Endothelial cell of umbilical vein (primary cell): ENCODE data around the gene ZNF846. TPM values are rescaled to one million over a fixed set of nuclear protein-coding genes. Genes with fewer than 3 reads are reported as not detected.
"Not testable (repeated sequence)": the region's sequence is repeated elsewhere in the genome, so short reads cannot be mapped to it uniquely, and the experiment has no call there.

Source experiments
- BruUV-seq: library from RNA; stranded (reverse); fragments of 400-500 nt; replicated peaks from 2 replicates; lab custom pipeline; 2021; lab: Mats Ljungman, UMichigan
- CTCF ChIA-PET: fragments of 300-600, 350-600 bp; sonication (Branson Sonifier 250); formaldehyde crosslinking; loops from one replicate; lab custom pipeline; 2021; ENCODE audit warnings: antibody characterized with exemption, inconsistent platforms; lab: Charles Lee
- POLR2A ChIA-PET: fragments of 300-600, 350-600 bp; sonication (Branson Sonifier 250); formaldehyde crosslinking; loops from one replicate; lab custom pipeline; 2021; ENCODE audit warnings: antibody characterized with exemption, inconsistent platforms; lab: Charles Lee
- DNase-seq: peaks from one replicate; pipeline ENCODE4 v3.0.0-alpha.2; 2011; ENCODE audit warnings: low read depth, low spot score
- FAIRE-seq: peaks from 2 replicates; lab custom pipeline; 2011; peaks lifted over from hg19 to GRCh38; lab: Jason Lieb, UNC
- H2AFZ ChIP-seq: 2 replicates; pipeline ENCODE4 v1.6.0; 2012; ENCODE audit warnings: low read depth, low read length, control low read depth, inconsistent platforms
- H3K27ac ChIP-seq: 2 replicates; pipeline ENCODE4 v1.5.1; 2011; ENCODE audit warnings: low read depth, mild to moderate bottlenecking, control low read depth, low read length, moderate library complexity; ENCODE audit not compliant: insufficient read depth
- H3K27me3 ChIP-seq, 2 experiments: 2 replicates each; pipeline versions ENCODE4 v1.6.0 to v1.6.1; 2011; ENCODE audit warnings: low read length in 2 of 2, mixed read lengths in 1 of 2; ENCODE audit not compliant: control insufficient read depth in 2 of 2, insufficient read depth in 2 of 2
- H3K36me3 ChIP-seq, 2 experiments: 2 replicates in 1 of 2; 3 replicates in 1 of 2; pipeline ENCODE4 v1.5.1; 2011; ENCODE audit warnings: low read length in 2 of 2, mild to moderate bottlenecking in 1 of 2, moderate library complexity in 1 of 2; ENCODE audit not compliant: control insufficient read depth in 2 of 2, insufficient read depth in 2 of 2; ENCODE audit errors: extremely low read depth in 1 of 2
- H3K4me1 ChIP-seq: 3 replicates; pipeline ENCODE4 v1.5.1; 2011; ENCODE audit warnings: mild to moderate bottlenecking, low read length; ENCODE audit not compliant: control insufficient read depth, insufficient read depth; ENCODE audit errors: extremely low read depth
- H3K4me2 ChIP-seq: 2 replicates; pipeline ENCODE4 v1.6.1; 2011; ENCODE audit warnings: low read length, control low read depth, mixed read lengths; ENCODE audit not compliant: insufficient read depth
- H3K4me3 ChIP-seq, 3 experiments: fragments of 200-600 bp in 1 of 3; sonication (generic), shearing (Covaris generic) in 1 of 3; replicated peaks in 1 of 3; 2 replicates each; pipeline ENCODE4 v1.5.1; 2011 to 2016; ENCODE audit warnings: control low read depth in 3 of 3, low read length in 3 of 3, mild to moderate bottlenecking in 2 of 3, inconsistent platforms in 1 of 3, low read depth in 1 of 3, moderate library complexity in 1 of 3; ENCODE audit not compliant: insufficient read depth in 1 of 3
- H3K79me2 ChIP-seq: 2 replicates; pipeline ENCODE4 v1.6.0; 2012; ENCODE audit warnings: low read length, inconsistent platforms; ENCODE audit not compliant: control insufficient read depth, insufficient read depth
- H3K9ac ChIP-seq: replicated peaks from 2 replicates; pipeline ENCODE3; 2011; ENCODE audit warnings: low read length, control low read depth; ENCODE audit not compliant: insufficient read depth; ENCODE audit errors: extremely low read depth
- H3K9me1 ChIP-seq: replicated peaks from 3 replicates; pipeline ENCODE4 v1.6.0; 2011; ENCODE audit warnings: mild to moderate bottlenecking, low read length; ENCODE audit not compliant: control insufficient read depth, insufficient read depth; ENCODE audit errors: extremely low read depth
- H3K9me3 ChIP-seq: replicated peaks from 2 replicates; pipeline ENCODE4 v1.5.1; 2012; ENCODE audit warnings: low read length, inconsistent platforms; ENCODE audit not compliant: control insufficient read depth, insufficient read depth
- H4K20me1 ChIP-seq: replicated peaks from 2 replicates; pipeline ENCODE3; 2011; ENCODE audit warnings: mild to moderate bottlenecking, low read length; ENCODE audit not compliant: control insufficient read depth, insufficient read depth; ENCODE audit errors: extremely low read depth
- CTCF ChIP-seq, 2 donors: IDR thresholded peaks; 1 replicate in 1 of 2; 2 replicates in 1 of 2; pipeline ENCODE4 v1.5.1; 2011; ENCODE audit warnings: low read length in 2 of 2, mild to moderate bottlenecking in 2 of 2, moderate library complexity in 2 of 2, control low read depth in 1 of 2, inconsistent platforms in 1 of 2, low read depth in 1 of 2; ENCODE audit not compliant: insufficient read depth in 1 of 2; ENCODE audit errors: extremely low read depth in 1 of 2
- EZH2 ChIP-seq: IDR thresholded peaks from 2 replicates; pipeline ENCODE4 v1.6.1; 2012; ENCODE audit warnings: borderline replicate concordance, low read depth, mild to moderate bottlenecking, moderate library complexity, low read length, inconsistent platforms; ENCODE audit not compliant: severe bottlenecking
- FOS ChIP-seq: IDR thresholded peaks from 2 replicates; pipeline ENCODE4 v1.6.1; 2011; ENCODE audit warnings: mild to moderate bottlenecking, low read length, moderate library complexity, borderline replicate concordance; ENCODE audit not compliant: insufficient read depth
- GATA2 ChIP-seq: IDR thresholded peaks from 2 replicates; pipeline ENCODE4 v1.7.0; 2011; ENCODE audit warnings: low read depth, mild to moderate bottlenecking, moderate library complexity, mixed read lengths, low read length; ENCODE audit not compliant: insufficient read length, insufficient read depth
- MAX ChIP-seq: IDR thresholded peaks from 2 replicates; pipeline ENCODE4 v1.6.1; 2011; ENCODE audit not compliant: insufficient read depth, insufficient read length
- POLR2A ChIP-seq: IDR thresholded peaks from 2 replicates; pipeline ENCODE4 v1.6.1; 2012; ENCODE audit warnings: low read depth, mild to moderate bottlenecking, control low read depth, low read length
- dilution Hi-C: fragments of 300-500 bp; cut with MboI; formaldehyde crosslinking; loops from one replicate; pipeline ENCODE4 v1.15.0; 2019; ENCODE audit warnings: low sequenced_read_pairs; ENCODE audit not compliant: extremely low pct_ligation_motif_present
- intact Hi-C: fragments of 100-400 bp; cut with micrococcal nuclease; formaldehyde crosslinking; loops from one replicate; pipeline ENCODE4 v1.10.0; 2022
- polyA plus RNA-seq, 4 experiments: library from polyadenylated mRNA; depleted of rRNA in 3 of 4; stranded (reverse) in 3 of 4; unstranded in 1 of 4; fragments of >200 nt; gene quantifications; 2 replicates each; pipeline versions ENCODE4 v1.2.1 to v1.2.3, GENCODE V29; 2011 to 2012; ENCODE audit warnings: missing spikeins in 1 of 4
- total RNA-seq: library from RNA; stranded (reverse); gene quantifications from 2 replicates; pipeline ENCODE4 v1.2.3, GENCODE V29; 2021

Gene ZNF846
- total and polyA plus RNA-seq, 2 donors (not counting 3 experiments of a cell fraction or from before 2014, with no cell fraction given), result 3.9 to 8.3 TPM

- Histone ChIP-seq H3K36me3 (no peaks in the 10 kb centered on the region), H3K4me1 (no peaks in the 10 kb centered on the region), H3K9me1 (no peaks in the 10 kb centered on the region), H3K4me3 (no peak overlapping the region), H3K27ac (no peak overlapping the region), H3K9ac (no peak overlapping the region), H2AFZ (no peak overlapping the region), H3K27me3 (no peaks in the 10 kb centered on the region), H3K79me2 (no peaks in the 10 kb centered on the region), H3K4me2 (no peak overlapping the region), H4K20me1 (no peaks in the 10 kb centered on the region), H3K9me3 (no peaks in the 10 kb centered on the region)
- CTCF ChIA-PET, result no interaction called here
- no peak for DNase-seq
- no TSS peak for BruUV-seq
- no peak for FAIRE-seq
- intact Hi-C loops, result no loop called here
- TF ChIP-seq POLR2A (no peak), GATA2 (no peak), MAX (no peak), CTCF (IDR thresholded peaks at IDR 0.05; ENCODE audit: extremely low read depth in 1 of 2, insufficient read depth in 1 of 2, low read depth in 1 of 2, low read length in 2 of 2) (no peak), FOS (no peak), EZH2 (no peak)
- dilution Hi-C loops, result no loop called here
- POLR2A ChIA-PET, result no interaction called here
Observed at GRCh38 chr19:9727644-9728043, 40.9 kb downstream of the ZNF846 start.

DNA sequence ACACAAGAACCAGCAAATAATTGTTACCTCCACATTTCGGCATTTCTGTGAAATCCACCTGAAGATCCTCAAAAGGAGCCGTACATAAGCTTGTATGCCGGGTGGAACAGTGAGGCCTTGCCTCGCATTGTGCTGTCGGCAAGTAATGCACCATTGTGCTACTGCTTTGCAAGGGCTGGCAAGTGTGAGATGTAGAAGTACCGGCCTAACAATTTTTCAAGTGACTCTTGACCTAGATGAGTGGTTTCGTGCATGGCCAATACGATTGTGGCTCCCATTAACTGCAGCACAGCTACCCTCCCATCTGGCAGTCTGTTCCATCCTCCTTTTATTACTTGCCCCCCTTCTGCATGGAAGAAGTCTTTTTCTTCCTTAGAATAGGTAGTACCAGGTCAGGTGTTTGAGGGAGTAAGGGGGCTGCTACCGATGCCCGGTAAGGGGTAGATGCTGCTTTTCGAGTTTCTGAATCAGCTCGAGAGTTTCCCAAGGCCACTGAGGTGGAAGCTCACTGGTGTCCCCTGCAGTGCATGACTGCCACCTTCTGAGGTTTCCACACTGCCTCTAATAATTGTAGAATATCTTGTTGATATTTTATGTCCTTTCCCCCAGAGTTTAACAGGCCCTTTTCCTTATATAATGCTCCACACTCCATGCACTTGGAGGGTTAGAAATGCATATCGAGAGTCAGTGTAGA, 42.9 kb downstream of the ZNF846 start:
- H3K9me3 ChIP-seq, intact Hi-C loops, dilution Hi-C loops, CTCF ChIA-PET, H3K9ac ChIP-seq, H3K4me1 ChIP-seq, H2AFZ ChIP-seq, DNase-seq, H3K79me2 ChIP-seq, H3K27ac ChIP-seq, POLR2A ChIA-PET, H4K20me1 ChIP-seq, H3K36me3 ChIP-seq, H3K4me3 ChIP-seq, FAIRE-seq, H3K4me2 ChIP-seq, H3K27me3 ChIP-seq, BruUV-seq, H3K9me1 ChIP-seq: not testable (repeated sequence)
